Astrocyte of the cerebellum (primary cell): ENCODE measurements around the gene CD6.

Source experiments
- DNase-seq: peaks from one replicate; pipeline ENCODE4 v3.0.0-alpha.2; 2011; ENCODE audit warnings: low read depth
- H3K4me3 ChIP-seq: 2 replicates; pipeline ENCODE4 v1.5.1; 2011; ENCODE audit warnings: mild to moderate bottlenecking, low read depth, low read length, moderate library complexity
- CTCF ChIP-seq: IDR thresholded peaks from 2 replicates; pipeline ENCODE4 v1.5.1; 2012; ENCODE audit warnings: low read length, low read depth, moderate library complexity, mild to moderate bottlenecking; ENCODE audit errors: missing control alignments
- in situ Hi-C: cut with HindIII; loops from 2 replicates; pipeline ENCODE4 v1.10.0; 2017; ENCODE audit warnings: low sequenced_read_pairs

The CD6 gene

GRCh38 chr11:60981515-60981914 lies 10.0 kb downstream of the CD6 start:
- no peak for DNase-seq
- in situ Hi-C loops = no loop called here
- TF ChIP-seq CTCF = no peak
- no peak overlapping the region for H3K4me3 ChIP-seq

DNA sequence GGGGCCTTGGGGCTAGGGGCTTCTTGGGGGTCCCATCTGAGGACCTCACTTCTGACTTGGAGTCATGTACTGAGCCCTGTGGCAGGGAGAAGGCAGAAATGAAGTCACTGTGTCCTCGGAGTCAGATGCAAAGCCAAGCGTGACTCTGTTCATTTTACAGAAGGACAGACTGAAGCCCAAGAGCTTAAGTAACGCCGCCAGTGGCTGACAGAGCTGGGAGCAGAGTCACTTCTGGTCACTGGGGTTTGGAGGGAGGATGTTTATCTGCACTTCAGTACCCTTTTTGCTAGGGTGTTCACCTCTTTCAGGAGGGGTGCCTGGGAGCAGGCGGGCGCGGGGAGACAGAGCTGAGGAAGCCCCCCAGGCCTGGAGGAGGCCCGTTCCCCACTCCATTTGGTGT lies 10.7 kb downstream of the CD6 start:
- no peak overlapping the region for H3K4me3 ChIP-seq
- no peak for TF ChIP-seq CTCF

DNA sequence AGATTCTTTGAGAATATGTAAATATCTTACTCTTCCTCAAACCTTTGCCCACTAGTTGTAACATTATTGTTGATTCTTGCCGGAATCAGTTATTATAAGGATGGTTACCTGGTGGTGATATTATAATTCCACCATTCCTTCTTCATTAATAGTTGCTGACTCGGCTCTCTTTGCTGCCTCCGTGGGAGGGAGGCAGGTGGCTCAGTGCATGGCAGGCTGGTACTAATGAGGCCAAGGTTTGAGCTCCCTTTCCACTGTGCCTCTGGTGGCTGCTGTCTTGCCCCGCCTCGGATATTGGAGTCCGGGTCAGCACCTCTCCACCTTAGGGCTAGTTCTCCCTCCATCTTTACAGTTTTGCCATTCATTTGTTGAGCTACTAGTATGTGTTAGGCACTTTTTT lies 12.7 kb downstream of the CD6 start:
- DNase-seq = no peak
- in situ Hi-C loops = no loop called here
- H3K4me3 ChIP-seq = no peak overlapping the region
- TF ChIP-seq CTCF = no peak

More for the DNA sequence above, 10.7 kb downstream of the CD6 start:
- DNase-seq = no peak
- in situ Hi-C loops = no loop called here

- in situ Hi-C loops = no loop called here
- no peak for TF ChIP-seq CTCF
- H3K4me3 ChIP-seq = no peak overlapping the region
- no peak for DNase-seq
These were observed 13.2 kb downstream of the CD6 start for GRCh38 chr11:60984636-60985035.

DNA sequence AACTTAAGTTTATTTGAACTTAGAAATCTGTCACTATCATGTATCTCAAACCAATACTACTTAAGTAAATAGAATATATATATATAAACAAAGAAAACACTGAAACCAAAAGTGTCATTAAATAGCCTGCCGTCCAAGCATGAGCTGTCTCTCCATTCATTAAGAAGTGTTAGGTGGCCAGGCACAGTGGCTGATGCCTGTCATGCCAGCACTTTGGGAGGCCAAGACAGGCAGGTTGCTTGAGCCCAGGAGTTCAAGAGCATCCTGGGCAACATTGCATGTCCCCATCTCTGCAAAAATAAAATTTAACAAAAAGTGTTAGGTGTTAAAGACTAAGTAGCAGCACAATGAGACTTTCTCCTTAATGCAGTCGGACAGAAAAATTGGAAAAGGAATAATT lies 14.0 kb downstream of the CD6 start:
- no peak overlapping the region for H3K4me3 ChIP-seq
- in situ Hi-C loops = no loop called here
- DNase-seq = no peak
- no peak for TF ChIP-seq CTCF

DNA sequence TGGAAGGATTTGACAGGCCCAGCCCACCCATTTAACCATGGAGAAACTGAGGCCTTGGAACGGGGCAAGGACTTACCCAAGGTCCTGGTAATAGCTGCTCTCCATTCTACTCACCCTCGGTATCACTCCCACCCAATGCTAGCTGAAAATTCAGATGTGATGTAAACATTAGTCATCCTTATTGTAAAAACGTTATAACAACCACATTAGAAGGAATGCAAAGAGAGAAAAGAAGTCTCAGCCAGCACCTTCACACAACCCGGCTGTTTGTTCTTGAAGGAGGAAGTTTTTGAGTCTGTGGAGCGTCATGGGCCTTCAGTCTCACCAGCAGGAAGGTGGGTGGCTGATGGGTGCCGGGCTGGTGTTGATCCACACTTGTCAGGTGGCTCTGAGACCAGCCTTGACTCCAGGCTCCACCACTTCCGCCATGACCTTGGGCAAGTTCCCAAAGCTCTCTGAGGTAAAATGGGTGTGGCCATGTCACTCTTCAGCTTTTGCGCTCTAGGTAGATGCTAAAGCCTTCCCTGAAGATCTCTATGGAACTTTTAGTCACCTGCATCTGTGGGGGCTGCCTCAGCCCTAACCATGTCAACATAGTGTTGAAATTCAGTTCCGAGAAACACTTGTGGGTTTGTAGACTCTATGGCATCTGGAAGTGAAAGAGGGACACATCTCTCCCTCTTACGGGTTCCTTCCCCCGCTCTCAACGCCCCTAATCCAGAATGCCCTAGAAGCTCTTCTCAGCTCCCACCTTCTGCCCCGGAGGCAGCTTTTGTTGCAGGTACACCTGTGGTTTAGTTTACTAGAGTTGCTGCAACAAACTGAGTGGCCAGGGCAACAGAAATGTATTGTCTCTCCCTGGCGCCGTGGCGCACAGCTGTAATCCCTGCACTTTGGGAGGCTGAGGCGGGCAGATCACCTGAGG lies 14.8 kb downstream of the CD6 start:
- TF ChIP-seq CTCF = no peak
- in situ Hi-C loops = no loop called here
- no peak for DNase-seq
- H3K4me3 ChIP-seq = no peak overlapping the region
